Psoas muscle (tissue), 8 donors: ENCODE measurements around the gene RASA3. TPM values are rescaled to one million over a fixed set of nuclear protein-coding genes. Genes with fewer than 3 reads are reported as not detected.
A peak's percentile ranks its signal among the peaks of the same experiment; 100 is the strongest.
"Not testable (repeated sequence)": the region's sequence is repeated elsewhere in the genome, so short reads cannot be mapped to it uniquely, and the experiment has no call there.

Experiments
- ATAC-seq, 4 donors: fragments of 200-7000 bp; cut with Tn5 transposase; one replicate each; pipeline ENCODE4 v1.9.1; 2020; ENCODE audit warnings: moderate library complexity in 3 of 4, mild to moderate bottlenecking in 2 of 4
- DNase-seq, 2 donors: peaks; one replicate each; pipeline ENCODE4 v3.0.0-alpha.2; 2020
- H3K27ac ChIP-seq: fragments of 200-600 bp; one replicate; pipeline ENCODE4 v1.8.0; 2022
- H3K27me3 ChIP-seq, 3 donors: fragments of 200-600 bp in 1 of 3; one replicate each; pipeline versions ENCODE4 v1.6.1 to v1.8.0; 2013 to 2022; ENCODE audit warnings: low read length in 2 of 3, mild to moderate bottlenecking in 2 of 3, moderate library complexity in 1 of 3; ENCODE audit not compliant: insufficient read depth in 3 of 3
- H3K36me3 ChIP-seq, 2 donors: fragments of 200-600 bp in 1 of 2; one replicate each; pipeline versions ENCODE4 v1.6.1 to v1.8.0; 2013 to 2022; ENCODE audit warnings: low read depth in 1 of 2, mild to moderate bottlenecking in 1 of 2, moderate library complexity in 1 of 2; ENCODE audit not compliant: insufficient read depth in 1 of 2
- H3K4me1 ChIP-seq: fragments of 200-600 bp; one replicate; pipeline ENCODE4 v1.8.0; 2022
- H3K4me3 ChIP-seq: fragments of 200-600 bp; one replicate; pipeline ENCODE4 v1.8.0; 2022; ENCODE audit warnings: mild to moderate bottlenecking
- H3K9me3 ChIP-seq: fragments of 200-600 bp; one replicate; pipeline ENCODE4 v1.8.0; 2022
- CTCF ChIP-seq: fragments of 200-600 bp; IDR thresholded peaks from one replicate; pipeline ENCODE4 v1.8.0; 2022; ENCODE audit warnings: antibody characterized with exemption
- WGBS, 3 donors: extraction: QIAGEN DNeasy Blood & Tissue Kit; methylation state at CpG; one replicate each; pipeline versions ENCODE4 v1.1.6 to v1.1.7; 2013; 5-methylcytosine and 5-hydroxymethylcytosine counted together
- intact Hi-C, 2 donors: fragments of 100-400 bp; cut with DNase I; formaldehyde crosslinking; loops; one replicate each; pipeline versions ENCODE4 v1.11.0 to v1.14.2; 2022
- polyA plus RNA-seq, 3 donors: library from polyadenylated mRNA; stranded (reverse); fragments of 200-250 nt; gene quantifications; one replicate each; pipeline ENCODE4 v1.2.3, GENCODE V29; 2013
- total RNA-seq, 4 donors: library from RNA; stranded (reverse); fragmentation: NEBNext Ultra II Directional in 2 of 4; extraction: Animal tissue kit (Norgen Biotek cat#: 25700) in 2 of 4; gene quantifications; one replicate each; pipeline versions ENCODE4 v1.2.1 to v1.2.4, GENCODE V29; 2021 to 2023
- donor health status: healthy with polysubstance abuse.
- donor health status: DM: no; HTN: no; CAD: no; lungs with moderate emphysema.
- donor health status: Bipolar disorder and iron deficiency.
- donor health status: healthy.
- donor health status: DM: yes; HTN: yes; CAD: no.
- donor health status: DM: no; HTN: no; CAD: no.
- donor health status: DM: no; HTN: no; CAD: no.
- donor health status: DM: yes; HTN: yes; CAD: no.

Gene RASA3
- total and polyA plus RNA-seq, 7 donors: 4.8 to 24.4 (median 13.1) TPM

- H3K36me3 ChIP-seq: peaks cover 0 to 11% of the 10 kb centered on the region in 2 donors
- ATAC-seq (no peak), DNase-seq (no peak)
- no peak for TF ChIP-seq CTCF
- intact Hi-C loops: no loop called here
- no peak overlapping the region for H3K27ac ChIP-seq
- 94 to 96% (median 96%) methylated on average over 28 to 35 of the region's 35 CpGs for WGBS, 3 donors
- peaks cover 8% of the 10 kb centered on the region for H3K4me1 ChIP-seq
- H3K4me3 ChIP-seq: no peak overlapping the region
- H3K9me3 ChIP-seq: no peaks in the 10 kb centered on the region
- no peaks in the 10 kb centered on the region for H3K27me3 ChIP-seq
Observed at GRCh38 chr13:114076329-114077090, 55.9 kb downstream of the RASA3 start.

GRCh38 chr13:114075811-114076210, 56.6 kb downstream of the RASA3 start:
- DNase-seq, H3K9me3 ChIP-seq, H3K4me1 ChIP-seq, intact Hi-C loops, H3K4me3 ChIP-seq, H3K27me3 ChIP-seq, ATAC-seq, H3K27ac ChIP-seq: not testable (repeated sequence)
- H3K36me3 ChIP-seq: peaks cover 0 to 11% of the 10 kb centered on the region in 2 donors
- 98 to 99% (median 98%) methylated on average over 45 of the region's 45 CpGs for WGBS, 3 donors

- no peak for TF ChIP-seq CTCF
- no peaks in the 10 kb centered on the region for H3K9me3 ChIP-seq
- no peak overlapping the region for H3K27ac ChIP-seq
- WGBS, 3 donors: 81 to 85% (median 84%) methylated on average over 29 of the region's 29 CpGs
- ATAC-seq (no peak), DNase-seq (peak in 1 of 2 donors; percentile 50)
- intact Hi-C loops: no loop called here
- no peaks in the 10 kb centered on the region for H3K27me3 ChIP-seq
- peaks cover 0 to 11% of the 10 kb centered on the region in 2 donors for H3K36me3 ChIP-seq
- H3K4me3 ChIP-seq: no peak overlapping the region
- peaks cover 8% of the 10 kb centered on the region for H3K4me1 ChIP-seq
Observed at GRCh38 chr13:114074671-114075315, 57.6 kb downstream of the RASA3 start.

- ATAC-seq (peak in 3 of 4 donors; percentile 34 to 53 (median 39)), DNase-seq (peak in 1 of 2 donors; percentile 53)
- TF ChIP-seq CTCF: no peak
- Histone ChIP-seq H3K36me3 (peaks cover 0 to 11% of the 10 kb centered on the region in 2 donors), H3K4me3 (no peak overlapping the region), H3K4me1 (peaks cover 9% of the 10 kb centered on the region), H3K27ac (no peak overlapping the region), H3K27me3 (no peaks in the 10 kb centered on the region), H3K9me3 (no peaks in the 10 kb centered on the region)
- intact Hi-C loops: no loop called here
- 75 to 82% (median 81%) methylated on average over 22 of the region's 22 CpGs for WGBS, 3 donors
Observed at GRCh38 chr13:114073881-114074612, 58.4 kb downstream of the RASA3 start.

GRCh38 chr13:114072421-114072820, 60.0 kb downstream of the RASA3 start:
- Histone ChIP-seq H3K9me3 (no peaks in the 10 kb centered on the region), H3K27ac (no peak overlapping the region), H3K36me3 (peaks cover 0 to 11% of the 10 kb centered on the region in 2 donors), H3K27me3 (no peaks in the 10 kb centered on the region), H3K4me3 (no peak overlapping the region), H3K4me1 (peaks cover 18% of the 10 kb centered on the region)
- intact Hi-C loops: no loop called here
- WGBS, 3 donors: 81 to 90% (median 89%) methylated on average over 10 of the region's 10 CpGs
- TF ChIP-seq CTCF: no peak
- ATAC-seq (no peak), DNase-seq (no peak)
